AG09319 (cell line): ENCODE results near the gene COL4A5.

Source experiments
- DNase-seq: peaks from one replicate; pipeline ENCODE4 v3.0.0-alpha.2; 2010; ENCODE audit warnings: low read depth; ENCODE audit errors: extremely low read depth
- CTCF ChIP-seq: IDR thresholded peaks from 2 replicates; pipeline ENCODE4 v1.5.1; 2011; ENCODE audit warnings: low read depth, mild to moderate bottlenecking, inconsistent platforms, low read length, moderate library complexity

Gene COL4A5

GRCh38 chrX:108511721-108512120 lies 72.1 kb downstream of the COL4A5 start:
- TF ChIP-seq CTCF: no peak
- DNase-seq: no peak

- TF ChIP-seq CTCF: no peak
- no peak for DNase-seq
Measured at GRCh38 chrX:108516184-108516583, 76.5 kb downstream of the COL4A5 start.

- no peak for TF ChIP-seq CTCF
- DNase-seq: no peak
Measured at GRCh38 chrX:108527724-108528123, 88.1 kb downstream of the COL4A5 start.

- peak; percentile 71 for TF ChIP-seq CTCF
Measured at GRCh38 chrX:108537005-108537404, 97.4 kb downstream of the COL4A5 start.

GRCh38 chrX:108541286-108541685 lies 101.6 kb downstream of the COL4A5 start:
- no peak for DNase-seq
- TF ChIP-seq CTCF: no peak

More at GRCh38 chrX:108537005-108537404, 97.4 kb downstream of the COL4A5 start:
- DNase-seq: peak; percentile 4

- DNase-seq: no peak
- TF ChIP-seq CTCF: no peak
Measured at GRCh38 chrX:108557580-108557979, 117.9 kb downstream of the COL4A5 start.

GRCh38 chrX:108558217-108558616 lies 118.6 kb downstream of the COL4A5 start:
- no peak for TF ChIP-seq CTCF
- no peak for DNase-seq
